Measurements from ENCODE around the gene EPHB6.

GRCh38 chr7:142833174-142834048 lies 21.5 kb upstream of the EPHB6 start:
- TF ChIP-seq CTCF (conservative IDR thresholded peaks at IDR 0.05) (no peak), EZH2 (IDR thresholded peaks at IDR 0.05; ENCODE audit: low read depth) (no peak)

Data from PC-9 (cell line).